Measurements from ENCODE around the gene MORN1.

GRCh38 chr1:2407166-2407990 lies 16.0 kb upstream of the MORN1 start:
- TF ChIP-seq CTCF (IDR thresholded peaks at IDR 0.05): no peak
- TF ChIP-seq POLR2A (IDR thresholded peaks at IDR 0.05): no peak
